ENCODE measurements around the gene CEBPA. TPM values are rescaled to one million over a fixed set of nuclear protein-coding genes. Genes with fewer than 3 reads are reported as not detected.

The CEBPA gene
- total RNA-seq, 1 donor from 2014 or later = 10.8 TPM

GRCh38 chr19:33304371-33304759 lies 2.0 kb upstream of the CEBPA start:
- Histone ChIP-seq H3K27me3 (ENCODE audit: control insufficient read depth, insufficient read depth, low read length) (no peaks in the 10 kb centered on the region), H3K36me3 (ENCODE audit: control insufficient read depth, insufficient read depth, low read length) (peaks cover under 1% of the 10 kb centered on the region), H3K4me3 (ENCODE audit: low read depth, low read length) (no peak overlapping the region)
- FAIRE-seq = no peak
- TF ChIP-seq CTCF (IDR thresholded peaks at IDR 0.05; ENCODE audit: insufficient read depth, low read length, severe bottlenecking) = no peak
- DNase-seq (ENCODE audit: low read depth) = no peak

DNA sequence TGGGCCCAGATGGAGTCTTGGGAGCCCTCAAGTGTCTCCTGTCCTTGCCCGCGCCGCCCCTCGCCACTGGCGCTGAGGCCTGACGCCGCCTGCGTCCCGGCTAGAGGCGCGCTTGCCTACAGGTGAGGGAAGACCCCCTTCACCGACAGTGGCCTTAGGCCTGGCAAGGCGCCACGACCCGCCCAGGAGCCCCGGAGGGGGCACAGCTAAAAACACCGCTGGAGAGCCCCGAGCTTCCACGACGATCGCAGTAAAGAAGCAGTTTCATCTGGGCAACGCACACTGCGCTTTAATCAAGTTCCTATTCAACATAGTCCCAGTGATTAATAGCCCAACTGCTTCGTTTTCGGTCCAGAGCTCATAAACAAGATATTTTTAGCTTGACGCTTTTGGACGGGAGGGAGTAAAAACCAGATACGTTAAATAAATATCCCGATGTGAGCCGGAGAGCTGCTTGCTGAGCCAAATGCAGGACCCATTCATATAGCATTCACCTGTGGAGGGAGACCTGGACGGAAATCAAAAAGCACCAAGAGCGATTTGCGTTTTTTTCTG lies 1.5 kb upstream of the CEBPA start:
- TF ChIP-seq CTCF (IDR thresholded peaks at IDR 0.05; ENCODE audit: insufficient read depth, low read length, severe bottlenecking) = no peak
- peak overlapping the region; percentile 76 for H3K4me3 ChIP-seq (ENCODE audit: low read depth, low read length)
- no peak for FAIRE-seq
- H3K27me3 ChIP-seq (ENCODE audit: control insufficient read depth, insufficient read depth, low read length) = no peaks in the 10 kb centered on the region
- peaks cover 2% of the 10 kb centered on the region for H3K36me3 ChIP-seq (ENCODE audit: control insufficient read depth, insufficient read depth, low read length)
- no peak for DNase-seq (ENCODE audit: low read depth)

GRCh38 chr19:33302974-33303790 lies 848 bp upstream of the CEBPA start:
- no peak for DNase-seq (ENCODE audit: low read depth)

DNA sequence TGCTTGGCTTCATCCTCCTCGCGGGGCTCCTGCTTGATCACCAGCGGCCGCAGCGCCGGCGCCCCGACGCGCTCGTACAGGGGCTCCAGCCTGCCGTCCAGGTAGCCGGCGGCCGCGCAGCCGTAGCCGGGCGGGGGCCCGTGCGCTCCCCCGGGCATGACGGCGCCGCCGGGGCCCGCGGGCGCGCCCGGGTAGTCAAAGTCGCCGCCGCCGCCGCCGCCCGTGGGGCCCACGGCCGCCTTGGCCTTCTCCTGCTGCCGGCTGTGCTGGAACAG lies 497 bp downstream of the CEBPA start:
- H3K27me3 ChIP-seq (ENCODE audit: control insufficient read depth, insufficient read depth, low read length) = no peaks in the 10 kb centered on the region
- no peak for FAIRE-seq
- no peak for TF ChIP-seq CTCF (IDR thresholded peaks at IDR 0.05; ENCODE audit: insufficient read depth, low read length, severe bottlenecking)
- H3K36me3 ChIP-seq (ENCODE audit: control insufficient read depth, insufficient read depth, low read length) = peaks cover 2% of the 10 kb centered on the region
- DNase-seq (ENCODE audit: low read depth) = no peak
- H3K4me3 ChIP-seq (ENCODE audit: low read depth, low read length) = peak overlapping the region; percentile 61

More at GRCh38 chr19:33302974-33303790, 848 bp upstream of the CEBPA start:
- Histone ChIP-seq H3K27me3 (ENCODE audit: control insufficient read depth, insufficient read depth, low read length) (no peaks in the 10 kb centered on the region), H3K36me3 (ENCODE audit: control insufficient read depth, insufficient read depth, low read length) (peaks cover 2% of the 10 kb centered on the region), H3K4me3 (ENCODE audit: low read depth, low read length) (peak overlapping the region; percentile 76)
- no peak for FAIRE-seq
- no peak for TF ChIP-seq CTCF (IDR thresholded peaks at IDR 0.05; ENCODE audit: insufficient read depth, low read length, severe bottlenecking)

DNA sequence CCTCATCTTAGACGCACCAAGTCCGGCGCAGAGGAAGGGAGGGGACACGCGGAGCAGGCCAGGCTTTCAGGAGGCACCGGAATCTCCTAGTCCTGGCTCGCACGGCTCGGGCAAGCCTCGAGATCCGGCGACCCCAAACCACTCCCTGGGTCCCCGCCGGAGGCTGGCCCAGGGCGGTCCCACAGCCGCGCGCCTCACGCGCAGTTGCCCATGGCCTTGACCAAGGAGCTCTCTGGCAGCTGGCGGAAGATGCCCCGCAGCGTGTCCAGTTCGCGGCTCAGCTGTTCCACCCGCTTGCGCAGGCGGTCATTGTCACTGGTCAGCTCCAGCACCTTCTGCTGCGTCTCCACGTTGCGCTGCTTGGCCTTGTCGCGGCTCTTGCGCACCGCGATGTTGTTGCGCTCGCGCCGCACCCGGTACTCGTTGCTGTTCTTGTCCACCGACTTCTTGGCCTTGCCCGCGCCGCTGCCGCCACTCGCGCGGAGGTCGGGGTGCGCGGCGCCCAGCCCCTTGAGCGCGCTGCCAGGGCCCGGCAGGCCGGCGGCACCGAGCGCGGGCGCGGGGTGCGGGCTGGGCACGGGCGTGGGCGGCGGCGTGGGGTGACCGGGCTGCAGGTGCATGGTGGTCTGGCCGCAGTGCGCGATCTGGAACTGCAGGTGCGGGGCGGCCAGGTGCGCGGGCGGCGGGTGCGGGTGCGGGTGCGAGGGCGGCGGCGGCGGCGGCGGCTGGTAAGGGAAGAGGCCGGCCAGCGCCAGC lies 1.0 kb downstream of the CEBPA start:
- Histone ChIP-seq H3K4me3 (ENCODE audit: low read depth, low read length) (peak overlapping the region; percentile 61), H3K36me3 (ENCODE audit: control insufficient read depth, insufficient read depth, low read length) (peaks cover 2% of the 10 kb centered on the region), H3K27me3 (ENCODE audit: control insufficient read depth, insufficient read depth, low read length) (no peaks in the 10 kb centered on the region)
- no peak for TF ChIP-seq CTCF (IDR thresholded peaks at IDR 0.05; ENCODE audit: insufficient read depth, low read length, severe bottlenecking)
- no peak for FAIRE-seq
- no peak for DNase-seq (ENCODE audit: low read depth)
